Activated naive CD4-positive, alpha-beta T cell treated with anti-CD3 and anti-CD28 coated beads for 36 hours (primary cell): ENCODE data around the gene LCT. TPM values are rescaled to one million over a fixed set of nuclear protein-coding genes. Genes with fewer than 3 reads are reported as not detected.
A peak's percentile ranks its signal among the peaks of the same experiment; 100 is the strongest.
"Not testable (repeated sequence)": the region's sequence is repeated elsewhere in the genome, so short reads cannot be mapped to it uniquely, and the experiment has no call there.

Experiments used
- CTCF ChIA-PET: fragments of 350-600 bp; sonication (Branson Sonifier 250); formaldehyde crosslinking; loops from one replicate; lab custom pipeline; 2021; ENCODE audit warnings: antibody characterized with exemption; lab: Charles Lee
- DNase-seq: peaks from one replicate; pipeline ENCODE4 v3.0.0-alpha.2; 2020
- H3K27ac Mint-ChIP-seq: one replicate; pipeline ENCODE4 v1.8.0; 2021; ENCODE audit warnings: mild to moderate bottlenecking, mixed read lengths
- H3K27me3 Mint-ChIP-seq: one replicate; pipeline ENCODE4 v1.8.0; 2021; ENCODE audit warnings: low read depth, mixed read lengths
- H3K36me3 Mint-ChIP-seq: one replicate; pipeline ENCODE4 v1.8.0; 2021; ENCODE audit warnings: low read depth, mixed read lengths
- H3K4me1 Mint-ChIP-seq: one replicate; pipeline ENCODE4 v1.8.0; 2021; ENCODE audit warnings: low read depth, mixed read lengths
- H3K4me3 Mint-ChIP-seq: one replicate; pipeline ENCODE4 v1.8.0; 2021; ENCODE audit warnings: mild to moderate bottlenecking, moderate library complexity, mixed read lengths
- H3K9me3 Mint-ChIP-seq: one replicate; pipeline ENCODE4 v1.8.0; 2021; ENCODE audit warnings: mixed read lengths
- intact Hi-C: fragments of 100-400 bp; cut with micrococcal nuclease; formaldehyde crosslinking; loops from one replicate; pipeline ENCODE4 v1.15.1; 2023
- total RNA-seq, 2 experiments: library from RNA; stranded (reverse); gene quantifications; one replicate each; pipeline ENCODE4 v1.2.3, GENCODE V29; 2021

The LCT gene
- total RNA-seq, 2 experiments from 2014 or later, result 0.05 to 0.07 TPM

DNA sequence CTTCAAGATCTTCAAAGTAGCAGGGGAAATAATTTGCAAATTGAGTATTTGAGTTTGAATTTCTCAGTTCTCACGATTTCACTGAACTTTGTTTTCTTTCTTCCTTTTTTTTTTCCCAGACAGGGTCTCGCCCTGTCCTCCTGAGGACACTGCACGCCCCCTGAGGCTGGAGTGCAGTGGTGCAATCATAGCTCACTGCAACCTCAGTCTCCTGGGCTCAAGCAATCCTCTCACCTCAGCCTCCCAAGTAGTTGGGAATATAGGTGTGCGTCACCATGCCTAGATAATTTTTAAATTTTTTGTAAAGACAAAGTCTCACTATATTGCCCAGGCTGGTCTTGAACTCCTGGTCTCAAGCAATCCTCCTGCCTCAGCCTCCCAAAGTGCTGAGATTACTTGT is 41.3 kb downstream of the LCT start:
- H3K27ac Mint-ChIP-seq, H3K4me3 Mint-ChIP-seq, DNase-seq, H3K36me3 Mint-ChIP-seq, H3K9me3 Mint-ChIP-seq, H3K27me3 Mint-ChIP-seq: not testable (repeated sequence)
- H3K4me1 Mint-ChIP-seq, result peaks cover 24% of the 10 kb centered on the region
- intact Hi-C loops, result loop anchor here (1.0 to 5.0 kb wide), 2 partner anchors 322 to 808 kb away; no protein-coding TSS in a partner anchor
- CTCF ChIA-PET, result interaction anchor here (0.6 to 5.4 kb wide), 6 partner anchors 11 to 776 kb away, joined by 3 to 63 read pairs (median 6); no protein-coding TSS in a partner anchor

DNA sequence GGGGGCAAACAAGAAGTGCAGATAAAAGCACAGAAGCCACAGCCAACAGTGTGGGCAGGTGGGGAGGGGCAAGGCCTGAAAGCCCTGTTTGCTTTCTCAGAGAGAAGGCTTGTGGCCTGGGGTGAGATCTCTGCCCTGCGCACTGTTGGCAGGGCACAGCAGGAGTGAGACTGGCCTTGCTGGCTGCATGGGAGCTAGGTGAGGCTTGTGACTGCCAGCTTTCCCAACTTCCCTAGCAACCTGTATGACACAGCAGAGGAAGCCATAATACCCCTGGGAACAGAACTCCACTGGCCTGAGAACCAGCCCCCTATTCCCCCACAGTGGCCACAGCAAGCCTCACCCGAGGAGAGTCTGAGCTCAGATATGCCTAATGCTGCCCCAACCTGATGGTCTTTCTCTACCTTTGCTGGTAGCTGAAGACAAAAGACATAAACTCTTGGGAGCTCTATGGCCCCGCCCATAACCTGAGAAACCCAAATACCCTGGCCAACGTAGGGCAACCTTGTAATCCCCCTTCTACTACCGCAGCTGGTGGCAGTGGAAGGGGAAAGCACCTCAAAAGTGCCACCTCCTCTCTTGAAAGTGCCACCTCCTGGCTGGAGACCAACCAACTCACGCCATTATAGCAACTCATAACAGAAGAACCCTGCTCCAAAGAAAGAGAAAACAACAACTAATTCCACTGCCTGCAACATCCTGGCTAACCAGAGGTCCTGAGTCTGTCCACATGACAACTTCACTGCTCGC is 44.4 kb downstream of the LCT start:
- CTCF ChIA-PET, result interaction anchor here (0.7 to 1.5 kb wide), 5 partner anchors 9 to 33 kb away, joined by 3 read pairs; no protein-coding TSS in a partner anchor
- Mint-ChIP-seq H3K36me3 (no peaks in the 10 kb centered on the region), H3K4me3 (no peak overlapping the region), H3K27ac (no peak overlapping the region), H3K27me3 (no peaks in the 10 kb centered on the region), H3K4me1 (peaks cover 24% of the 10 kb centered on the region), H3K9me3 (no peaks in the 10 kb centered on the region)
- peak; percentile 68 for DNase-seq
- intact Hi-C loops, result no loop called here

DNA sequence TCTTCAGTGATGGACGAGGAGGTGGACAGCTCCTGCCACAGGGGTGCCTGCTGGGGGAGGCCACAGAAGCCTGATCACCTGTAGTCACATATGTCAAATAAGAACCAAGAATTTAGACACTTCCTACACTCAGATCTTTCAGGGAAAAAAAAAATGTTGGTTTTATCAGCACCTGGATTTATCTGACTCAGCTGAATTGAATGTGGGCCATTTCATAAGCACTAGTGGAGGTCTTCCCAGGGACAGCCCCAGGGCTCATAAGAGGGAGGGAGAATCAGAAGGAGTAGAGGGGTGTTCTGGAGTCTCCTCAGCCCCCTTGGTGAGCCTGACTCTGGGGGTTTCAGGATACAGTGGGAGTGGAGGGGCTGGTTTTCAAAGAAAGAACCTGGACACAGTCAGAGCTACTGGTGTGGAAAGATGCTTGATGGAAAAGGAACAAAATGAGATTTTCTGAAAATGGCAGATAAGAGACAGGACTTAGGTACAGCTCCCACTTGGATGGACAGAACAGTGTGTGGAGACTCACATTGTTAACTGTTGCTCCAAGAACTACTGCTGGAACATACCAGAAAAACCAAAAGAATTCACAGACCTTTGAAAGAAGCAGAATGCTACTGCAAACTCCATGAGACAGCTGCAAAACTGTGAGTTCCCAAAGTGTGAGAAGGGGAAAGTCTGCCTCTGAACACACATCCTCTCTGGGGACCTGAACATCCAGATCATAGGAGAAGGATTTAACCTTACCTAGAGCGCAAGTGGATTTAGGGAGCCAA is 45.4 kb downstream of the LCT start:
- peaks cover 21% of the 10 kb centered on the region for H3K4me1 Mint-ChIP-seq
- intact Hi-C loops, result no loop called here
- CTCF ChIA-PET, result interaction anchor here (0.6 to 1.5 kb wide), 6 partner anchors 9 to 34 kb away, joined by 3 to 4 read pairs (median 3); no protein-coding TSS in a partner anchor
- no peak overlapping the region for H3K4me3 Mint-ChIP-seq
- H3K9me3 Mint-ChIP-seq, result no peaks in the 10 kb centered on the region
- no peaks in the 10 kb centered on the region for H3K27me3 Mint-ChIP-seq
- no peaks in the 10 kb centered on the region for H3K36me3 Mint-ChIP-seq
- DNase-seq, result no peak
- no peak overlapping the region for H3K27ac Mint-ChIP-seq

DNA sequence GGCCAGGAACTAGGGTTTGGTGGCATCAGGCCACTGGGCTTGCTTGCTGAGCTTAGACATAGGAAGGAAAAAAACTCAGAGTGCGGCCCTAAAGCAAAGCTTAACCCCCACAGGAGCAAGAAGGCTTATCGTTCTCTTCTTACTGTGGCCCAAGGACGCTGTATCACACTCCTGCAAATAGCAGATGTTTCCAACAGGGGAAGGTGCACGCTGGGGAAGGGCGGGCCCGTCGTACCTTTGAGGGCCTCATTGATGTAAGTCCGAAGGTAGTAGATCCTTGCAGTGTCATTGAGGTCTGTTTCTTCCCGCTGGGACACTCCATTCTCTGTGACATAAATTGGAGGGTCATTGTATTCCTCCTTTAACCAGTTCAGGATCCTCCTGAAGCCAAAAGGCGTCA is 46.6 kb downstream of the LCT start:
- H3K27me3 Mint-ChIP-seq, result no peaks in the 10 kb centered on the region

DNA sequence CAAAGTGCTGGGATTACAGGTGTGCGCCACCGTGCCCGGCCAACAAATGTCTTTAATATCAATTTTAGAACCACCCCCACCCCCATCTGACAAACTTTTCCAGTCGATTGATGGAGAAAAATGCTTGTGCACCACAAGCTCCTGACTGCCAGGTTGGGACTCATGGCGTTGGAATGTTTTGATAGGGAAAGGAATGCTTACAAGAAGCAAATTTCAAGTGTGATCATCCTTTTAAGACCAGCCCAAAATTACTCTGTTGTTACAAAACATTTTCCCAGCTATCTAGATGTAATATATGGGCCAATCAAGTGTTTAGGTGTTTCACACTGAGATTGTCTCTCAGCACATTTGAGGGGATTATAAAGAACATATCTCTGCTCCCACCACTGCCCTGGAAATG is 50.2 kb downstream of the LCT start:
- H3K27ac Mint-ChIP-seq, result no peak overlapping the region
- H3K4me3 Mint-ChIP-seq, result no peak overlapping the region
- DNase-seq, result no peak
- peaks cover 3% of the 10 kb centered on the region for H3K4me1 Mint-ChIP-seq
- H3K9me3 Mint-ChIP-seq, result no peaks in the 10 kb centered on the region
- H3K27me3 Mint-ChIP-seq, result no peaks in the 10 kb centered on the region
- intact Hi-C loops, result no loop called here
- CTCF ChIA-PET, result interaction anchor here (0.6 to 7.4 kb wide), 3 partner anchors 11 to 1995 kb away, joined by 3 to 63 read pairs (median 3); no protein-coding TSS in a partner anchor
- H3K36me3 Mint-ChIP-seq, result peaks cover 28% of the 10 kb centered on the region

More for the DNA sequence above, 46.6 kb downstream of the LCT start:
- CTCF ChIA-PET, result interaction anchor here (0.6 to 1.2 kb wide), 2 partner anchors 9 to 802 kb away, joined by 3 read pairs; no protein-coding TSS in a partner anchor
- intact Hi-C loops, result no loop called here
- no peaks in the 10 kb centered on the region for H3K9me3 Mint-ChIP-seq
- no peak overlapping the region for H3K27ac Mint-ChIP-seq
- no peak overlapping the region for H3K4me3 Mint-ChIP-seq
- peaks cover 5% of the 10 kb centered on the region for H3K36me3 Mint-ChIP-seq
- peaks cover 19% of the 10 kb centered on the region for H3K4me1 Mint-ChIP-seq
- DNase-seq, result no peak

DNA sequence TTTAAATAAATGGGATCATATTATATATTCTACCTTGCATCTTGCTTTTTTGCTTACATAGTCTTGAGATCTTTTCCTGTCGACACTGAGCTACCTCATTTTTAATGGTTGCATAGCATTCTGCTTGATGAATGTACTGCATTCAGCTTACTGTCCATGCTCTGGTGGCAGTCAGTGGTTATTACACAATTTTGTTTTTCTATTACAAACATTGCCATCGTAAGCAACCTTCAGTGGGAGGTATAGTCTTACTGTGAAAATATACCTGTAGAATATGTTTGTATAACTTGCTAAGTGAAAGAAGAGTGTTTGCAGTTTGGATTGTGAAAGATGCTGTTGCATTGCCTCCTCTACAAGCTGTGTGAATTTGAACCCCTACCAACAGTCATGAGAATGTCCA is 52.0 kb downstream of the LCT start:
- no peak overlapping the region for H3K27ac Mint-ChIP-seq
- intact Hi-C loops, result no loop called here
- no peaks in the 10 kb centered on the region for H3K27me3 Mint-ChIP-seq
- DNase-seq, result no peak
- CTCF ChIA-PET, result interaction anchor here (0.5 to 7.4 kb wide), 2 partner anchors 13 to 321 kb away, joined by 3 to 63 read pairs; no protein-coding TSS in a partner anchor
- H3K4me3 Mint-ChIP-seq, result no peak overlapping the region
- peaks cover 41% of the 10 kb centered on the region for H3K36me3 Mint-ChIP-seq
- no peaks in the 10 kb centered on the region for H3K9me3 Mint-ChIP-seq
- H3K4me1 Mint-ChIP-seq, result no peaks in the 10 kb centered on the region

DNA sequence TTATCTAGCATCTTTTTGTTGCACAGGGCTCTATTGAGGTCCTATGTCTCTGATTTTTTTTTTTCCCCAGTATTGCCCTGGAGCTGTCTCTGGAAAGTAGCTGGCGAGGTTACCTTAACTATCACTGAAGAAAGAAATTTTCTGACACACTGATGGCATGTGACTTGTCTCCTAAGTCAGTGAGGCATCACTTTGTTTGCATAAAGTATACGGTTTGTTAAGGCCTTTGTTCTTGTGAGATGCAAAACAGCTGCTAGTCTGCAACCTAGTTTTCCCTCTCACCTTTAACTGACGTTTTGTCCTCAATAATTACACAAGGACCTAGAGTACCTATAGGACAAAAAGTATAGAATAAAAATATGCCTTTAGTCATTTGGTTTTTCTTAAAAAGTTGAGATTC is 53.5 kb downstream of the LCT start:
- Mint-ChIP-seq H3K4me1 (no peaks in the 10 kb centered on the region), H3K4me3 (no peak overlapping the region), H3K36me3 (peaks cover 45% of the 10 kb centered on the region), H3K27ac (no peak overlapping the region), H3K9me3 (no peaks in the 10 kb centered on the region), H3K27me3 (no peaks in the 10 kb centered on the region)
- DNase-seq, result no peak
- CTCF ChIA-PET, result interaction anchor here (7.4 kb wide), 1 partner anchor 14 kb away, joined by 63 read pairs; no protein-coding TSS in a partner anchor
- intact Hi-C loops, result loop anchor here (5.0 kb wide), 1 partner anchor 64 kb away; no protein-coding TSS in a partner anchor

DNA sequence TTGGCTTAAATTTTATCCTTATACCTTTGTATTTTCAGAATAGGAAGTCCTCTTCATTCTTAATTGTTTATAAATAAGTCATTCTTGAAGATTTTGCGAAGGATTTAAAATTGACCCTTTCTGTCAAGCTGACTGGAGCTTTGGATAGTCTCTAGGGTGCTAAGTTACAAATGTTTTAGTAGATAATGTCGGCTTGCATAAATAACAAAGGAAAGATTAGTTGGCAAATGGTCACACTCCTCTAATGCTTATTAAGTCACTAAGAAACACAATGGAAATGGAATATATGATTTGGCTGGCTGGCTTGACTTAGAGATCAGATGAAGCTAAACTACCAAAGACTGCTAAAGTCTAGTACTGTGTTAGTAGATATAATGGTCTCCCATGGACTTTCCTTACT is 54.8 kb downstream of the LCT start:
- Mint-ChIP-seq H3K36me3 (peaks cover 51% of the 10 kb centered on the region), H3K4me1 (no peaks in the 10 kb centered on the region), H3K4me3 (no peak overlapping the region), H3K27ac (no peak overlapping the region), H3K27me3 (no peaks in the 10 kb centered on the region), H3K9me3 (no peaks in the 10 kb centered on the region)
- intact Hi-C loops, result loop anchor here (5.0 kb wide), 1 partner anchor 65 kb away; no protein-coding TSS in a partner anchor
- CTCF ChIA-PET, result interaction anchor here (0.8 to 7.4 kb wide), 3 partner anchors 10 to 778 kb away, joined by 3 to 63 read pairs (median 3); no protein-coding TSS in a partner anchor
- DNase-seq, result no peak

DNA sequence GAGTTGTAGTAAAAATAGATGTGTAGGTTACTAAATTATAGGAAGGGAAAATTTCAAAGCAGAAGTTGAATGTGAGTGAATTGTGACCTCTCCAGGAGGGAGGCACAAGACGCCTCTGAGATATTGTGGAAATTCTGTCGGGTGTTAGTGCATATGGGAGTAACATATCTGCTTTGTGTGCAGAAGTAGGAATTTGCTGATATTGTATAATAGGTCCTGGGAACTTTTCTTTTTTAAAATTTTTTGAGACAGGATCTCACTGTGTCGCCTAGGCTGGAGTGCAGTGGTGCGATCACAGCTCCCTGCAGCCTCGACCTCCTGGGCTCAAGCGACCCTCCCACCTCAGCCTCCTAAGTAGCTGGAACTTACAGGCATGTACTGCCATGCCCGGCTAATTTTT is 60.6 kb downstream of the LCT start:
- Mint-ChIP-seq H3K9me3 (no peaks in the 10 kb centered on the region), H3K4me1 (peaks cover 10% of the 10 kb centered on the region), H3K36me3 (peaks cover 48% of the 10 kb centered on the region), H3K27me3 (no peaks in the 10 kb centered on the region), H3K27ac (no peak overlapping the region), H3K4me3 (no peak overlapping the region)
- CTCF ChIA-PET, result no interaction called here
- intact Hi-C loops, result no loop called here
- no peak for DNase-seq

DNA sequence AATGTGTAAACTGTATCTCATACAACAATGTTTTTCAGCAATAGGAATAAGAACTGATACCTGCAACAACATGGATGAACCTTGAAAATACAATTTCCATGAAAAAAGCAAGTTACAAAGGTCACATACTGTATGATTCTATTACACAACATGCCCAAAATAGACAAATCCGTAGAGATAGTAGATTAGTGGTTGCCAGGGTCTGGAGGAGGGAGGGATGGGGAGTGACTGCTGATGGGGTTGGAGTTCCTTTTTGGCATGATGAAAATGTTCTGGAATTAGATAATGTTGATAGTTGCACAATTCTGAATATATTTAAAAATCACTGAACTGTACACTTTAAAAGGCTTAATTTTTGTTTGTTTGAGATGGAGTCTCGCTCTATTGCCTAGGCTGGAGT is 61.6 kb downstream of the LCT start:
- peaks cover 43% of the 10 kb centered on the region for H3K36me3 Mint-ChIP-seq
- DNase-seq, result no peak
- H3K4me1 Mint-ChIP-seq, result peaks cover 10% of the 10 kb centered on the region
- no peaks in the 10 kb centered on the region for H3K27me3 Mint-ChIP-seq
- CTCF ChIA-PET, result no interaction called here
- H3K4me3 Mint-ChIP-seq, result no peak overlapping the region
- intact Hi-C loops, result no loop called here
- no peak overlapping the region for H3K27ac Mint-ChIP-seq
- no peaks in the 10 kb centered on the region for H3K9me3 Mint-ChIP-seq

DNA sequence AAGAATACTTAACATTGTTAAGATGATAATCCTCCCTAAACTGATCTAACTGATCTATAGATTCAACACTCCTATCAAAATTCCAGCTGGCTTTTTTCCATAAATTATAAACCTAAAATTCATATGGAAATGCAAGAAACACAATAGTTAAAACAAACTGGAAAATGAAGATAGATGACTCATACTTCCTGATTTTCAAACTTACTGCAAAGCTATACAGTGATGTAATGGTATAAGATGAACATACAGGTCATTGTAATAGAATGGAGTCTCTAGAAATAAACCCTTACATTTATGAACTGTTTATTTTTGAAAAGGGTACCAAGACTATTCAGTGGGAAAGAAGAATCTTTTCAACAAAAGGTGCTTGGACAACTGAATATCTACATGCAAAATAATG is 63.1 kb downstream of the LCT start:
- H3K27me3 Mint-ChIP-seq, result no peaks in the 10 kb centered on the region
- CTCF ChIA-PET, result no interaction called here
- intact Hi-C loops, result loop anchor here (5.0 kb wide), 1 partner anchor 88 kb away; no protein-coding TSS in a partner anchor
- H3K27ac Mint-ChIP-seq, result peak overlapping the region; percentile 74
- peaks cover 43% of the 10 kb centered on the region for H3K36me3 Mint-ChIP-seq
- peaks cover 10% of the 10 kb centered on the region for H3K4me1 Mint-ChIP-seq
- no peaks in the 10 kb centered on the region for H3K9me3 Mint-ChIP-seq
- no peak overlapping the region for H3K4me3 Mint-ChIP-seq
- DNase-seq, result no peak

DNA sequence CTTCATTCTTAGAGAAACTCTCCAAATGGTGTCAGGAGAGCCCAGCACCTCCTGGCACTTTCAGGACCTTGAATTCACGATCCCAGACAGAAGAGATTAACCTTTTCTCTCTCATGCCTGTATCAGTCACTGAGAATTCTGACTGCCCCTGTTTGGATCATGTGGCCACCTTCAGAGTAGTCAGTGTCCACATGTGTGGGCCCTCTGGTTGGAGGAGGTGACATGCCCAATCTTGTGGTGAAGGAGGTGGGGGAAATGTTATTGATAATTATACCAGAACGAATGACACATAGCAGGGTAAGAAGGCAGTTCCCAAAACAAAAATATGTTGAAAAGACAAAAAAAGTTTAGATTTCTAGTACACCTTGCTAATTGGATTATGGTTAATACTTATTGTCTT is 63.7 kb downstream of the LCT start:
- Mint-ChIP-seq H3K27me3 (no peaks in the 10 kb centered on the region), H3K9me3 (no peaks in the 10 kb centered on the region), H3K4me1 (peaks cover 10% of the 10 kb centered on the region), H3K36me3 (peaks cover 42% of the 10 kb centered on the region), H3K4me3 (no peak overlapping the region), H3K27ac (peak overlapping the region; percentile 60)
- intact Hi-C loops, result loop anchor here (5.0 kb wide), 1 partner anchor 89 kb away; no protein-coding TSS in a partner anchor
- CTCF ChIA-PET, result no interaction called here
- DNase-seq, result no peak
